ENCODE measurements around the gene RAD51AP1.

RAD51AP1 gene

GRCh38 chr12:4591180-4591687, 52.5 kb downstream of the RAD51AP1 start:
- no peak for DNase-seq (ENCODE audit: low read depth in 2 of 2)

- DNase-seq (ENCODE audit: low read depth in 2 of 2): no peak
Measured at GRCh38 chr12:4595881-4596280, 57.2 kb downstream of the RAD51AP1 start.

- no peak for DNase-seq (ENCODE audit: low read depth in 2 of 2)
Measured at GRCh38 chr12:4603421-4603820, 64.7 kb downstream of the RAD51AP1 start.

DNA sequence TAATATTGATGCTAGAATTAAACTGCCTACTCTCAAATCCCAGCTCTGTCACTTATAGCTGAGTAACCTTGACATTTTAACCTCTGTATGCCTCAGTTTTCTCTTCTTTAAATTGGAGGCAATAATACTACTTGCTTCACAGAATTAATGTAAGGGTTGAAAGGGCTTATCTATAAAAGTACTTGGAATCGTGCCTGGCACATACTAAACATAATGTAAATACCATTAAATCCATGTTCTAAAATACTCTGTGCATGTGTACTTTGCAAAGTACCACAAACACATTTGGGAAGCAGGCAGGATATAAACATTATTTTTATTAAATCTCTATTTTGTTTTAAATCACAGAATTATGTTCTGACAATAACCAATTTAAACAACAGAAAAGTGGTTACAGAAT, 65.3 kb downstream of the RAD51AP1 start:
- no peak for DNase-seq (ENCODE audit: low read depth in 2 of 2)

DNA sequence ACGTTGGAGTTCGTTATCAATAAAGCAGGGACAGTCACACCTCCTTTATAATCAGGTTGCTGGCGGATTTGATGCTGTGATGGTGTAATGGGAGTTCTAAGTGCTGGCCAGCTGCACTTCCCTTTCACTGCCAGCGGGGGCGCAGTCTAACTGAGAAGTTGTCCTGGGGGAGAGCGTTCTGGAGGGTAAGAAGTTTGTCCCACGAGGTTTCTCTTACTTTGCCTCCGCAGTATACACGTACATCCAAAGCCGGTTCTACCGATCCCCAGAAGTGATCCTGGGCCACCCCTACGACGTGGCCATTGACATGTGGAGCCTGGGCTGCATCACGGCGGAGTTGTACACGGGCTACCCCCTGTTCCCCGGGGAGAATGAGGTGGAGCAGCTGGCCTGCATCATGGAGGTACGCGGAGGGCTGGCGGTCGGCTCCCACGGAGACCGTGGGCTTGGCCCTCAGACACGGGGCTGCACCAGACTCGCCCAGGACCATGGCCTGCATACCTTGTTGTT, 66.0 kb downstream of the RAD51AP1 start:
- DNase-seq (ENCODE audit: low read depth in 2 of 2): peak; percentile 73 to 74

GRCh38 chr12:4607056-4607455, 68.4 kb downstream of the RAD51AP1 start:
- DNase-seq (ENCODE audit: low read depth in 2 of 2): no peak

GRCh38 chr12:4609071-4609470, 70.4 kb downstream of the RAD51AP1 start:
- no peak for DNase-seq (ENCODE audit: low read depth in 2 of 2)
